T47D (cell line): ENCODE results near the gene CCND2.

Experiments
- DNase-seq, 2 experiments: peaks; one replicate each; pipeline versions ENCODE4 v3.0.0 to v3.0.0-alpha.2; 2011 to 2012; ENCODE audit warnings: low read depth in 1 of 2, low spot score in 1 of 2
- JUND ChIP-seq: IDR thresholded peaks from 2 replicates; pipeline ENCODE4 v1.6.1; 2012; ENCODE audit warnings: low read depth
- in situ Hi-C: cut with HindIII; loops from 2 replicates; pipeline ENCODE4 v1.10.0; 2016; ENCODE audit warnings: low sequenced_read_pairs, low pct_unique_long_range_greater_than_20kb

Gene CCND2

DNA sequence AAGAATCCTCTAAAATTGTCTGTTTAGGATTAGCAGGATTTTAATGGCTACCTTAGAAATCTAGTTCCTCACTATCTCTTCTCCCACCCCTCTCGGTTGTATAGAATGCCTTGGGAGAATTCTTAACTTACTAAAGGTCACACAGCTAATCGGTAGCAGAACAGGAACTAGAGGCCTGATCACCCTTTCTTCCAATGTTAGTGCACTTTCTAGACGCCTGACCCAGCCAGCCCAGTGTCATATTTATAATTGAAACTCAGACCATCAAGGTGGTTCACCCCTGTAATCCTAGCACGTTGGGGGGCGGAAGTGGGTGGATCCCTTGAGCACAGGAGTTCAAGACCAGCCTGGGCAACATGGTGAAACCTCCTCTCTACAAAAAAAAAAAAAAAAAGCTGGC lies 49.2 kb downstream of the CCND2 start:
- no peak for DNase-seq
- in situ Hi-C loops: no loop called here
- no peak for TF ChIP-seq JUND
